ENCODE data around the gene PTGER3. TPM values are rescaled to one million over a fixed set of nuclear protein-coding genes. Genes with fewer than 3 reads are reported as not detected.
"Not testable (repeated sequence)": the region's sequence is repeated elsewhere in the genome, so short reads cannot be mapped to it uniquely, and the experiment has no call there.

PTGER3 gene
- total and polyA plus RNA-seq, 2 donors = 16.0 to 36.0 TPM

- Histone ChIP-seq H3K4me1 (ENCODE audit: insufficient read depth) (no peaks in the 10 kb centered on the region), H3K4me3 (ENCODE audit: low read depth, low read length) (no peak overlapping the region), H3K27ac (ENCODE audit: low read depth) (no peak overlapping the region), H3K36me3 (ENCODE audit: insufficient read depth) (no peaks in the 10 kb centered on the region)
- no peak for DNase-seq (ENCODE audit: extremely low spot score)
- WGBS = 82% methylated on average over 5 of the region's 5 CpGs
These were observed 31.9 kb downstream of the PTGER3 start for GRCh38 chr1:71015745-71016144.

DNA sequence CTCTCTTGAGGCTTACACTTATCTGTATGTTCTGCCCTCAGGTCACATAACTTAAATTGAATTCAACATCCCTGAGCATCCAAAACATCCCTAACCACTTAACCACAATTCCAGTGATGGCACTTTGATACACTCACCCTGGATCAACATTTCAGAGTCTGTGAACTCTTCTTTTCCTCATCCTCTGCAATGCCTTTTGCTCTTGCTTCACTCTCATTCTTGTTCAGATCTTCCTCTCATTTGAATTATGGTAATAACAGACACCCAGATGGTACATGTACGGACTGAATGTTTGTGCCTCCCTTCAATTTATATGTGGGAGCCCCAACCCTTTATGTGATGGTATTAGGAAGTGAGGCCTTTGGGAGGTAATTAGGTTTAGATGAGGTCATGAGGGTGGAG is 33.4 kb downstream of the PTGER3 start:
- Histone ChIP-seq H3K27ac (ENCODE audit: low read depth) (no peak overlapping the region), H3K36me3 (ENCODE audit: insufficient read depth) (no peaks in the 10 kb centered on the region), H3K4me1 (ENCODE audit: insufficient read depth) (no peaks in the 10 kb centered on the region), H3K4me3 (ENCODE audit: low read depth, low read length) (no peak overlapping the region)
- no peak for DNase-seq (ENCODE audit: extremely low spot score)
- 90% methylated on average over 1 of the region's 1 CpG for WGBS

DNA sequence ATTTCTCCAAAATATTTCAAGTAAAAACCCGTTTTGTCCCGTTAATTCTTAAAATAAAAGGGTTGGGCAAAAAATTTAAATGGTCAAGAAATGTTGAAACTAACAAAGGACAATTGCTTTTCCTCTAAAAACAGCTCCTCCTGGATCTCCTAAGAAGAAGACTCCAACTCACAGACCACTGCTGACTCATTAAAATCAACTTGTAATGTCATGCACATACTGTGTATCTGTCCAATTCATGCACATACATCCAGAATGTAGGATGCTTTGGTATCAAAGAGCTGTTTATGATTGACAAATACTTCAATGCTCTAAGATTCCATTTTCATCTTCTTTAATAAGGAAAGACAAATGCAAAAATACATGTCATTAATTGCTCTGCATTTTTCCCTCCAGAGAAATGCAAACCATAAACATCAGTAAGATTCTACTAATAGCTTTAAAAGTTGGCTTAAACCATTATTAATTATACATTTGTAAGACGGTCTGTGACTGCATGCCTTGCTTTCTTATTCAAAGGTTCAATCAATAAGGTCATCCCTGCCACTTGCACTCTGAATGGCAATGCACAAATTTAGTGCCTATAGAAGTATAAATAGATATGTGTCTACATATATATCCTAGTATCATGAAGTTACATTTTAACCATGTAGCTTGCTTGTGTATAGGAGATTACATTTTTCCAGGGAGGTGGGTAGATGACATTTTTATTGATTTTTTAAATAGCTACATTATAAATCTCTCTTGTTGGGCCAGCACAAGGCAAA is 44.7 kb downstream of the PTGER3 start:
- Histone ChIP-seq H3K4me1 (ENCODE audit: insufficient read depth) (no peaks in the 10 kb centered on the region), H3K4me3 (ENCODE audit: low read depth, low read length) (no peak overlapping the region), H3K36me3 (ENCODE audit: insufficient read depth) (no peaks in the 10 kb centered on the region), H3K27ac (ENCODE audit: low read depth) (no peak overlapping the region)
- 84% methylated on average over 3 of the region's 3 CpGs for WGBS
- no peak for DNase-seq (ENCODE audit: extremely low spot score)

DNA sequence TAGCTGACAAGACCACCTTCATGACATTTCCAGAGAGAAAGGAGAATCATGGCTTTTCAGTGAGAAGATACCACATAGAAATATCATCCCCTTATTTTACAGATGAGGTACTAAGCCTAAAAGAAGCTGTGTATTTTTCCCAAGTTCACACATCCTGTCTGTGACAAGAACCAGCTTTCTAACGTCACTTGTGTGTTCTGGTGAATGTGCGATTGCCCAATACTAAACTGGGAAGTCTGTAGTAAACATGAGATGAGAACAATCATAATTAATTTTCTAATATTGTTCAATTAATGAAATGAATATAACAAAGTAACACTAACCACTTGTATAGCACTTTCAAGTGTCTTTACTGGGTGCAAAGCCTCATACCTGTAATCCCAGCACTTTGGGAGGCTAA is 46.0 kb downstream of the PTGER3 start:
- 69% methylated on average over 2 of the region's 2 CpGs for WGBS
- no peak for DNase-seq (ENCODE audit: extremely low spot score)
- Histone ChIP-seq H3K4me1 (ENCODE audit: insufficient read depth) (no peaks in the 10 kb centered on the region), H3K36me3 (ENCODE audit: insufficient read depth) (no peaks in the 10 kb centered on the region), H3K27ac (ENCODE audit: low read depth) (no peak overlapping the region), H3K4me3 (ENCODE audit: low read depth, low read length) (no peak overlapping the region)

- no peaks in the 10 kb centered on the region for H3K4me1 ChIP-seq (ENCODE audit: insufficient read depth)
- H3K4me3 ChIP-seq (ENCODE audit: low read depth, low read length) = no peak overlapping the region
- H3K27ac ChIP-seq (ENCODE audit: low read depth) = no peak overlapping the region
- no peaks in the 10 kb centered on the region for H3K36me3 ChIP-seq (ENCODE audit: insufficient read depth)
- DNase-seq (ENCODE audit: extremely low spot score) = no peak
- 97% methylated on average over 1 of the region's 1 CpG for WGBS
These were observed 49.8 kb downstream of the PTGER3 start for GRCh38 chr1:70997793-70998192.

- no peak for DNase-seq (ENCODE audit: extremely low spot score)
- no peak overlapping the region for H3K27ac ChIP-seq (ENCODE audit: low read depth)
- H3K4me1 ChIP-seq (ENCODE audit: insufficient read depth) = no peaks in the 10 kb centered on the region
- H3K4me3 ChIP-seq (ENCODE audit: low read depth, low read length) = no peak overlapping the region
- H3K36me3 ChIP-seq (ENCODE audit: insufficient read depth) = no peaks in the 10 kb centered on the region
- 92% methylated on average over 1 of the region's 1 CpG for WGBS
These were observed 52.8 kb downstream of the PTGER3 start for GRCh38 chr1:70994753-70995268.

- 86% methylated on average over 3 of the region's 3 CpGs for WGBS
- no peaks in the 10 kb centered on the region for H3K36me3 ChIP-seq (ENCODE audit: insufficient read depth)
- no peak overlapping the region for H3K27ac ChIP-seq (ENCODE audit: low read depth)
- H3K4me3 ChIP-seq (ENCODE audit: low read depth, low read length) = no peak overlapping the region
- H3K4me1 ChIP-seq (ENCODE audit: insufficient read depth) = no peaks in the 10 kb centered on the region
- DNase-seq (ENCODE audit: extremely low spot score) = no peak
These were observed 53.8 kb downstream of the PTGER3 start for GRCh38 chr1:70993798-70994197.

DNA sequence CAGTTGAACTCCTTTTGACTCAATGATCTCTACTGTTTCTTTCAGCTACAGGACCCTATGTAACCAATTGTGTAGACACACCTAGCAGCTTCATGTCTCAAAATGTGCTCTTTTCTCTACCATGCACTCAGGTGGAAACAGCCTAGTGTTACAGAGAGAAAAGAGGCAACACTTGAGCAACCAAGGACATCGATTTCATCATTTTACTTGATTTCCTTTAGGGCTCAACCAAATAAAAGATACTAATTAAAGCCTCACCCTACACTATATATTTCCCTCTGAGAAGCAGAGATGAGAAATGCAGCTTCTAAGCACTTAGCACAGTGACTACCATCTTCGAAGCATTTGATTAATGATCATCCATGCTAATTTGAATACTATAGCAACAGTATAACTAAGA is 55.1 kb downstream of the PTGER3 start:
- no peak for DNase-seq (ENCODE audit: extremely low spot score)
- H3K4me3 ChIP-seq (ENCODE audit: low read depth, low read length) = no peak overlapping the region
- WGBS = 96% methylated on average over 2 of the region's 2 CpGs
- H3K36me3 ChIP-seq (ENCODE audit: insufficient read depth) = no peaks in the 10 kb centered on the region
- H3K4me1 ChIP-seq (ENCODE audit: insufficient read depth) = no peaks in the 10 kb centered on the region
- no peak overlapping the region for H3K27ac ChIP-seq (ENCODE audit: low read depth)

- WGBS = 77% methylated on average over 3 of the region's 3 CpGs
- Histone ChIP-seq H3K4me3 (ENCODE audit: low read depth, low read length) (no peak overlapping the region), H3K4me1 (ENCODE audit: insufficient read depth) (no peaks in the 10 kb centered on the region), H3K27ac (ENCODE audit: low read depth) (no peak overlapping the region), H3K36me3 (ENCODE audit: insufficient read depth) (no peaks in the 10 kb centered on the region)
- no peak for DNase-seq (ENCODE audit: extremely low spot score)
These were observed 57.0 kb downstream of the PTGER3 start for GRCh38 chr1:70990469-70991253.

- 86% methylated on average over 2 of the region's 2 CpGs for WGBS
- Histone ChIP-seq H3K4me3 (ENCODE audit: low read depth, low read length) (no peak overlapping the region), H3K27ac (ENCODE audit: low read depth) (no peak overlapping the region), H3K4me1 (ENCODE audit: insufficient read depth) (no peaks in the 10 kb centered on the region), H3K36me3 (ENCODE audit: insufficient read depth) (no peaks in the 10 kb centered on the region)
- DNase-seq (ENCODE audit: extremely low spot score) = no peak
These were observed 60.1 kb downstream of the PTGER3 start for GRCh38 chr1:70987497-70987896.

DNA sequence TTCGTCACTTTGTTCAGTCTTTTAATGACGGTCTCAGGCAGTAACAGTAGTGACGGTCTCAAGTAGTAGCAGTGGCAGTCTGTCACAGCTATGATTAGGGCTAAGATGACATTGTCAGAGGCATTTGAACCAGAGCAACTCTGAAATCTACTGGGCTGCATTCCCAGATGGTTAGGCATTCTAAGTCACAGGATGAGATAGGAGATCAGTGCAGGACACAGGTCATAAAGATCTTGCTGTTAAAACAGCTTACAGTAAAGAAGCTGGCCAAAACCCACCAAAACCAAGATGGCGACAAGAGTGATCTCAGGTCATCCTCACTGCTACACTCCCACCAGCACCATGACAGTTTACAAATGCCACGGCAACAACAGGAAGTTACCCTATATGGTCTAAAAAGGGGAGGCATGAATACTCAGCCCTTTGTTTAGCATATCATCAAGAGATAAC is 61.8 kb downstream of the PTGER3 start:
- not testable (repeated sequence) for H3K4me1 ChIP-seq (ENCODE audit: insufficient read depth); H3K27ac ChIP-seq (ENCODE audit: low read depth); H3K4me3 ChIP-seq (ENCODE audit: low read depth, low read length); DNase-seq (ENCODE audit: extremely low spot score); H3K36me3 ChIP-seq (ENCODE audit: insufficient read depth)
- WGBS = 93% methylated on average over 5 of the region's 5 CpGs

DNA sequence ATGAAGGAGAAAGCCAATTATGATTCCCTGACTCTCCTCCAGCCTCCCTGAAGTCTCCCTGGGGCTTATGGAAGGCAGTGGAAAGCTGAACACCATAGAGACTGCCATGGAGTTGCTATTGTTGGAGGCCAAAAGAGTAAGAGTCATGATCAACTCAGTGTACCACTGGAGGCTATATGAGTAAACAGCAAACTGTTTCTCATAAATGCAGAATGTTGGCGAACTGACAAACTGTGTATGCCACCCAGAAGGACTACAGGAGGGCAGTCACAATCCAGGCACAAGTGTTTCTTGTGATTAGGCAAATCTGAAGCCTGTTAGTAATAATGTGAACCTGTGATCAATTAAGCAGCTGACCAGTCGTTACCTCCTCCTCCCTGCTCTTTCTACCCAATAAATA is 62.3 kb downstream of the PTGER3 start:
- not testable (repeated sequence) for H3K4me1 ChIP-seq (ENCODE audit: insufficient read depth); H3K36me3 ChIP-seq (ENCODE audit: insufficient read depth); H3K27ac ChIP-seq (ENCODE audit: low read depth); DNase-seq (ENCODE audit: extremely low spot score); H3K4me3 ChIP-seq (ENCODE audit: low read depth, low read length)
- WGBS = 83% methylated on average over 2 of the region's 2 CpGs

- Histone ChIP-seq H3K36me3 (ENCODE audit: insufficient read depth) (no peaks in the 10 kb centered on the region), H3K4me1 (ENCODE audit: insufficient read depth) (no peaks in the 10 kb centered on the region), H3K27ac (ENCODE audit: low read depth) (no peak overlapping the region), H3K4me3 (ENCODE audit: low read depth, low read length) (no peak overlapping the region)
- whole genome bisulfite sequencing = 96% methylated on average over 1 of the region's 1 CpG
- DNase-seq (ENCODE audit: extremely low spot score) = no peak
These were observed 67.3 kb downstream of the PTGER3 start for GRCh38 chr1:70980361-70980760.

DNA sequence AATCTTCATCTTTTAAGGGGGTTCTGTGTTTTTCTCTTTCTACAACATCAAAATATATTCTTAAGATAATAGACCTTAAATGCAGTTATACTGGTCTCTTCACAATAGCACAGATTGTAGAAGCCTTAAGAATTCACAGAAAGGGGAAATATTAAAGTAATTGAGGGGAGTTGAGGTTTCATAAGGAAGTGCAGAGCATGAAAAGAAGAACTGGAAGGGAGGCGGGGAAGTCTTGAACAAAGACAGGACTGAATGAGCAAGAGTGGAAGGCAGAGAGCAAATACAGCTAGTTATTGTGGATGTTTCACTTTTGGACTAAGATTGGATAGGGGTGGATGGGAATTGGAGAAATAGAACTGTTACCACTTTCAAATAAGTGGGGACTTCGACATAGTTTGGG is 67.7 kb downstream of the PTGER3 start:
- H3K4me3 ChIP-seq (ENCODE audit: low read depth, low read length) = no peak overlapping the region
- WGBS = 82% methylated on average over 2 of the region's 2 CpGs
- no peaks in the 10 kb centered on the region for H3K4me1 ChIP-seq (ENCODE audit: insufficient read depth)

More for the DNA sequence above, 67.7 kb downstream of the PTGER3 start:
- no peaks in the 10 kb centered on the region for H3K36me3 ChIP-seq (ENCODE audit: insufficient read depth)
- no peak for DNase-seq (ENCODE audit: extremely low spot score)
- no peak overlapping the region for H3K27ac ChIP-seq (ENCODE audit: low read depth)

All from urinary bladder (tissue), 4 donors.